H9 (cell line): ENCODE data around the gene NEDD4L. TPM values are rescaled to one million over a fixed set of nuclear protein-coding genes. Genes with fewer than 3 reads are reported as not detected.

Source experiments
- DNase-seq: peaks from one replicate; pipeline ENCODE4 v3.0.0-alpha.2; 2017
- H2AFZ ChIP-seq: one replicate; pipeline ENCODE4 v1.6.1; 2013; ENCODE audit warnings: mild to moderate bottlenecking, low read length, control low read depth, moderate library complexity
- H2AK5ac ChIP-seq: 2 replicates; pipeline ENCODE4 v1.6.1; 2013; ENCODE audit warnings: low read length, control low read depth, mixed read lengths; ENCODE audit not compliant: insufficient read length
- H2BK120ac ChIP-seq: one replicate; pipeline ENCODE4 v1.6.1; 2013; ENCODE audit warnings: low read depth, mild to moderate bottlenecking, low read length, control low read depth, inconsistent platforms; ENCODE audit not compliant: poor library complexity, severe bottlenecking
- H2BK12ac ChIP-seq: 2 replicates; pipeline ENCODE4 v1.6.1; 2013; ENCODE audit warnings: low read length, control low read depth, mixed read lengths, low read depth; ENCODE audit not compliant: insufficient read length
- H2BK15ac ChIP-seq: 2 replicates; pipeline ENCODE4 v1.6.1; 2013; ENCODE audit warnings: low read depth, low read length, control low read depth
- H2BK20ac ChIP-seq: one replicate; pipeline ENCODE4 v1.6.1; 2013; ENCODE audit warnings: low read depth, mild to moderate bottlenecking, low read length, control low read depth, inconsistent platforms; ENCODE audit not compliant: poor library complexity, severe bottlenecking
- H2BK5ac ChIP-seq: 2 replicates; pipeline ENCODE4 v1.6.1; 2013; ENCODE audit warnings: low read length, control low read depth, mixed read lengths; ENCODE audit not compliant: insufficient read length
- H3K14ac ChIP-seq: 2 replicates; pipeline ENCODE4 v1.6.1; 2013; ENCODE audit warnings: low read length, control low read depth; ENCODE audit not compliant: insufficient read depth
- H3K18ac ChIP-seq: 2 replicates; pipeline ENCODE4 v1.6.1; 2013; ENCODE audit warnings: low read depth, mild to moderate bottlenecking, mixed read lengths, low read length, control low read depth; ENCODE audit not compliant: insufficient read length
- H3K23ac ChIP-seq: 2 replicates; pipeline ENCODE4 v1.6.1; 2013; ENCODE audit warnings: low read length, control low read depth, mixed read lengths, low read depth; ENCODE audit not compliant: insufficient read length
- H3K23me2 ChIP-seq: 2 replicates; pipeline ENCODE4 v1.6.1; 2013; ENCODE audit warnings: low read depth, mild to moderate bottlenecking, mixed read lengths, low read length, control low read depth; ENCODE audit not compliant: insufficient read length, poor library complexity, severe bottlenecking
- H3K27ac ChIP-seq: 2 replicates; pipeline ENCODE4 v1.5.1; 2013; ENCODE audit warnings: low read length, control low read depth, mixed read lengths, low read depth; ENCODE audit not compliant: insufficient read length
- H3K27me3 ChIP-seq: 2 replicates; pipeline ENCODE4 v1.6.1; 2013; ENCODE audit warnings: low read length, control low read depth, inconsistent platforms; ENCODE audit not compliant: insufficient read depth
- H3K4ac ChIP-seq: 2 replicates; pipeline ENCODE4 v1.6.1; 2013; ENCODE audit warnings: low read depth, mild to moderate bottlenecking, control low read depth, inconsistent platforms, low read length, moderate library complexity
- H3K4me1 ChIP-seq: 2 replicates; pipeline ENCODE4 v1.6.1; 2013; ENCODE audit warnings: low read length, control low read depth, inconsistent platforms; ENCODE audit not compliant: insufficient read depth
- H3K4me2 ChIP-seq: 2 replicates; pipeline ENCODE4 v1.6.1; 2013; ENCODE audit warnings: low read length, control low read depth, mixed read lengths; ENCODE audit not compliant: insufficient read length, insufficient read depth
- H3K56ac ChIP-seq: 2 replicates; pipeline ENCODE4 v1.6.1; 2013; ENCODE audit warnings: low read depth, mild to moderate bottlenecking, mixed read lengths, low read length, control low read depth; ENCODE audit not compliant: insufficient read length
- H3K79me1 ChIP-seq: 2 replicates; pipeline ENCODE4 v1.6.1; 2013; ENCODE audit warnings: low read depth, mild to moderate bottlenecking, moderate library complexity, low read length, control low read depth, inconsistent platforms; ENCODE audit not compliant: insufficient read depth, poor library complexity, severe bottlenecking
- H3K79me2 ChIP-seq: 2 replicates; pipeline ENCODE4 v1.6.1; 2013; ENCODE audit warnings: low read length, control low read depth, inconsistent platforms; ENCODE audit not compliant: insufficient read depth
- H3K9ac ChIP-seq: 2 replicates; pipeline ENCODE4 v1.6.1; 2013; ENCODE audit warnings: low read length, control low read depth, mixed read lengths; ENCODE audit not compliant: insufficient read length; ENCODE audit errors: extremely low read depth
- H3K9me3 ChIP-seq: one replicate; pipeline ENCODE4 v1.6.1; 2013; ENCODE audit warnings: low read depth, low read length, inconsistent platforms; ENCODE audit not compliant: control insufficient read depth
- H3T11ph ChIP-seq: one replicate; pipeline ENCODE4 v1.6.1; 2013; ENCODE audit warnings: mild to moderate bottlenecking, low read length, control low read depth, inconsistent platforms
- H4K20me1 ChIP-seq: one replicate; pipeline ENCODE4 v1.6.1; 2013; ENCODE audit not compliant: control insufficient read depth, insufficient read length, insufficient read depth
- H4K5ac ChIP-seq: 2 replicates; pipeline ENCODE4 v1.6.1; 2013; ENCODE audit warnings: low read depth, mild to moderate bottlenecking, mixed read lengths, low read length, control low read depth; ENCODE audit not compliant: insufficient read length
- H4K8ac ChIP-seq: replicated peaks from 2 replicates; pipeline ENCODE4 v1.6.1; 2013; ENCODE audit warnings: low read length, control low read depth, mixed read lengths, low read depth; ENCODE audit not compliant: insufficient read length
- H4K91ac ChIP-seq: 2 replicates; pipeline ENCODE4 v1.6.1; 2013; ENCODE audit warnings: low read depth, mild to moderate bottlenecking, moderate library complexity, mixed read lengths, low read length, control low read depth; ENCODE audit not compliant: insufficient read length
- H3K27ac Mint-ChIP-seq, 3 experiments: 2 replicates in 2 of 3; 3 replicates in 1 of 3; pipeline ENCODE4 v1.8.0; 2020 to 2021; ENCODE audit warnings: mixed read lengths in 3 of 3, mild to moderate bottlenecking in 1 of 3, moderate library complexity in 1 of 3
- H3K27me3 Mint-ChIP-seq: 2 replicates; pipeline ENCODE4 v1.8.0; 2021; ENCODE audit warnings: low read depth, mild to moderate bottlenecking, moderate library complexity, mixed read lengths
- H3K36me3 Mint-ChIP-seq, 3 experiments: 2 replicates in 2 of 3; 3 replicates in 1 of 3; pipeline ENCODE4 v1.8.0; 2020 to 2021; ENCODE audit warnings: low read depth in 3 of 3, mixed read lengths in 3 of 3; ENCODE audit not compliant: insufficient read depth in 1 of 3
- H3K4me1 Mint-ChIP-seq, 2 experiments: 2 replicates each; pipeline ENCODE4 v1.8.0; 2020; ENCODE audit warnings: mixed read lengths in 2 of 2
- H3K4me3 Mint-ChIP-seq, 2 experiments: 2 replicates in 1 of 2; 3 replicates in 1 of 2; pipeline ENCODE4 v1.8.0; 2020 to 2021; ENCODE audit warnings: mild to moderate bottlenecking in 2 of 2, mixed read lengths in 2 of 2, moderate library complexity in 1 of 2
- H3K9me3 Mint-ChIP-seq, 2 experiments: 2 replicates in 1 of 2; 3 replicates in 1 of 2; pipeline ENCODE4 v1.8.0; 2020; ENCODE audit warnings: mild to moderate bottlenecking in 2 of 2, mixed read lengths in 2 of 2, moderate library complexity in 1 of 2
- CTCF ChIP-seq: fragments of 200-600 bp; sonication (generic); conservative IDR thresholded peaks from 3 replicates; pipeline ENCODE4 v1.8.0; 2021; ENCODE audit warnings: antibody characterized with exemption, mild to moderate bottlenecking
- WGBS: extraction: QIAGEN DNeasy Blood & Tissue Kit; methylation state at CpG from one replicate; pipeline ENCODE4 v1.1.7; 2013; ENCODE audit warnings: missing lambda C conversion rate, low lambda C conversion rate, mixed read lengths; ENCODE audit not compliant: insufficient read length; ENCODE audit errors: extremely low coverage; 5-methylcytosine and 5-hydroxymethylcytosine counted together
- total RNA-seq: library from RNA; stranded (reverse); gene quantifications from 2 replicates; pipeline ENCODE4 v1.2.1, GENCODE V29; 2021

Gene NEDD4L
- total RNA-seq, 1 experiment from 2014 or later = 76.3 TPM

DNA sequence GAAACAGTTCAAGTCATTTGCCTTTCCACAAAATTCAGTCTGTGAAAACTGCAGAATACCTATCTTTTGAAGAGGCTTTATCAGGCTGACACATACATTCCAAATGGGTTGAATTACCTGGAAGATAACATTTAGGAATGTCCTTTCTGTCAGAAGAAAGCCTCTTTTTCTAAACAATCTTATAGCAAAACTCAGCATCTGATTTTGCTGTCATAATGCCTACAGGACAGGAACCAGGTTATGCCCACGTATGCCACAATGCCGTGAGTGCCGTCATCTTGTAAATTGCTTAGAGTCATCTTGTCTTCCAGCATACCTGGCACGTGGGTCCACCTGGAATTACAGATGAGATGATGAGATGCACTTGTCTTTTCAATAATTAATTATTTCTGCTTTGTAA, 309.6 kb downstream of the NEDD4L start:
- Histone ChIP-seq H3K9ac (no peak overlapping the region), H3K4me2 (no peak overlapping the region), H3K79me2 (no peaks in the 10 kb centered on the region), H4K8ac (no peak overlapping the region), H3T11ph (no peak overlapping the region), H2BK12ac (no peak overlapping the region), H3K4me1 (peaks cover 11% of the 10 kb centered on the region; the same call in 1 of the 2 replicates), H2BK5ac (no peak overlapping the region), H3K23ac (no peak overlapping the region), H2BK15ac (no peak overlapping the region), H2AK5ac (no peak overlapping the region), H4K91ac (no peak overlapping the region), H3K56ac (no peak overlapping the region), H3K4ac (no peak overlapping the region), H4K20me1 (peaks cover 2% of the 10 kb centered on the region), H3K27ac (no peak overlapping the region), H4K5ac (no peak overlapping the region), H2BK120ac (no peak overlapping the region), H3K14ac (no peak overlapping the region), H2AFZ (no peak overlapping the region), H3K79me1 (no peaks in the 10 kb centered on the region), H3K27me3 (no peaks in the 10 kb centered on the region), H3K18ac (no peak overlapping the region), H3K23me2 (no peaks in the 10 kb centered on the region), H3K9me3 (no peaks in the 10 kb centered on the region), H2BK20ac (no peak overlapping the region)
- H3K36me3 Mint-ChIP-seq = peaks cover 12 to 71% (median 57%) of the 10 kb centered on the region in 3 experiments
- DNase-seq = no peak
- no peak for TF ChIP-seq CTCF
- no peak overlapping the region for H3K27ac Mint-ChIP-seq
- H3K27me3 Mint-ChIP-seq = no peaks in the 10 kb centered on the region
- no peaks in the 10 kb centered on the region for H3K9me3 Mint-ChIP-seq
- H3K4me1 Mint-ChIP-seq = peaks cover 38 to 41% of the 10 kb centered on the region in 2 experiments
- no CpG with 5 or more reads among the region's 4 CpGs for WGBS
- H3K4me3 Mint-ChIP-seq = no peak overlapping the region
